ENCODE results near the gene CR1L.
"Not testable (repeated sequence)": the region's sequence is repeated elsewhere in the genome, so short reads cannot be mapped to it uniquely, and the experiment has no call there.

Gene CR1L

DNA sequence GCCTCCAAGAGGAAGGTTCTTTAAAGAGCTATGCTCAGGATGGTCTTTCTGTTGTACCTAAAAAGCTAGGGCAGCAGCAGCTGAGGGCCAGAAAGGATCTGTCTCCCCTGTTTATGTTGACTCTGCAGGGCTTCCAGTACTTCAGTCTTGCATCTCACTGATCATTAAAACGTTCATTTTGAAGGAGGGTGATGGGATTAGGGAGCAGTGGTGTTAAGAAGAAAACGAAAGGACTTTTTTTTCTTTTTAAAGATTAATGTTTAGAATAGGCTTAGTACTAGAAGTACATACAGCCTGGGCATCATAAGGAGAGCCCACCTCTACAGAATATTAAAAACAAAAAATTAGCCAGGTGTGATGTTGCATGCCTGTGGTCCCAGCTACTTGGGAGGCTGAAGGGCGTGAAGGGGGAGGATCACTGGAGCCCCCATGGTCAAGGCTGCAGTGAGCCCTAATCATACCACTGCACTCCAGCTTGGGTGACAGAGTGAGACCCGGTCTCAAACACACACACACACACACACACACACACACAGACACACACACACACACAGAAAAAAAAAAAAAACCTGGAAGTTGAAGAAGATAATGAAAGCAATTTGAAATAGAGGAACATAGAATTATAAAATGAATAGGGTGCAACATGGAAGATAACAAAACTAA, 2.9 kb downstream of the CR1L start:
- no peak overlapping the region for H3K4me3 ChIP-seq (ENCODE audit: low read length)
- H3K36me3 ChIP-seq (ENCODE audit: control insufficient read depth, insufficient read depth, low read length, severe bottlenecking): no peaks in the 10 kb centered on the region
- no peak for DNase-seq (ENCODE audit: low read depth)
- no peaks in the 10 kb centered on the region for H3K9me3 ChIP-seq (ENCODE audit: control insufficient read depth, low read length)
- no peak overlapping the region for H3K9ac ChIP-seq (ENCODE audit: low read length)
- H3K27me3 ChIP-seq (replicated peaks; ENCODE audit: control insufficient read depth, insufficient read depth, low read length): peaks cover 14% of the 10 kb centered on the region
- peaks cover 7% of the 10 kb centered on the region for H3K4me1 ChIP-seq (ENCODE audit: control insufficient read depth, insufficient read depth, low read length)

DNA sequence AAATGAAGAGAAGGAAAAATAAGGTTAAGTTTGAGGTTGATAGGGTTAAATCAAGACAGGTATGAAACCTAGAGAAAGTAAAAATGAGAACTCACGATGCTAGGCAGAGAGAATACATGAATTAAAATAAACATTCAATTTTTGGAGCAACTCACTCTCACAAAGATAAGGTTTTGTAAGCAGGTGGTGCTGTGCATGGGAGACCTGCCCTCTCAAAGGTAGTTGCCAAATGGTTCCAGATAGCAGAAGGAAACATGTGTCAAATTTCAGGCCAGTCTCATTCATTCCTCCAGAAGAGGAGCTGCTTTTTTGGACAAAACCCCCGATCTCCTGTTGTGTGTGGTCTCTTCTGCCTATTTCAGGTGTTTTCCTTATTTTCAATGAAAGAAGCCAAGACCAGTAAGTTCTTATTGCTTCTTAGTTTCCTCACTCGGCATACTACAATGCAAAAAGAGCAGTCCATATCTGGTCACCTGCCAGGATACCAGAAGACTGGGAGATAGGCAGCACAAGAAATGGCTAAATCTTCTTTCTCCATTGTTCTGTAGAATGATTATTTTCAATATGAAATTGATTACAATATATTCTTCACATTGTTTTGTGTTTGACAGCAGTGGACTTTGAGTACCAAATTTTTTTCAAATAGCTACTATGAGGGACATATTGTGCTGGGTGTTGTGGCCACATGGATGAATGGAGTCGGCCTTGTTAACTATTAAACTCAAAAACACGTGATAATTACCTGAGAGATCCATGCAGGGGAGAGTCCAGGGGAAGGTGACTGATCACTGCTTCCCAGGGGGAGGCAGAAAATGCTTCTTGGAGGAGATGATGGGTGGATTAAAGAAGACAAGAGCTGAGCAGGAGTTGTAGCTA, 3.6 kb downstream of the CR1L start:
- Histone ChIP-seq H3K9ac (ENCODE audit: low read length) (no peak overlapping the region), H3K9me3 (ENCODE audit: control insufficient read depth, low read length) (no peaks in the 10 kb centered on the region), H3K4me1 (ENCODE audit: control insufficient read depth, insufficient read depth, low read length) (peaks cover 7% of the 10 kb centered on the region), H3K36me3 (ENCODE audit: control insufficient read depth, insufficient read depth, low read length, severe bottlenecking) (no peaks in the 10 kb centered on the region), H3K27me3 (replicated peaks; ENCODE audit: control insufficient read depth, insufficient read depth, low read length) (peaks cover 14% of the 10 kb centered on the region), H3K4me3 (ENCODE audit: low read length) (no peak overlapping the region)
- no peak for DNase-seq (ENCODE audit: low read depth)

DNA sequence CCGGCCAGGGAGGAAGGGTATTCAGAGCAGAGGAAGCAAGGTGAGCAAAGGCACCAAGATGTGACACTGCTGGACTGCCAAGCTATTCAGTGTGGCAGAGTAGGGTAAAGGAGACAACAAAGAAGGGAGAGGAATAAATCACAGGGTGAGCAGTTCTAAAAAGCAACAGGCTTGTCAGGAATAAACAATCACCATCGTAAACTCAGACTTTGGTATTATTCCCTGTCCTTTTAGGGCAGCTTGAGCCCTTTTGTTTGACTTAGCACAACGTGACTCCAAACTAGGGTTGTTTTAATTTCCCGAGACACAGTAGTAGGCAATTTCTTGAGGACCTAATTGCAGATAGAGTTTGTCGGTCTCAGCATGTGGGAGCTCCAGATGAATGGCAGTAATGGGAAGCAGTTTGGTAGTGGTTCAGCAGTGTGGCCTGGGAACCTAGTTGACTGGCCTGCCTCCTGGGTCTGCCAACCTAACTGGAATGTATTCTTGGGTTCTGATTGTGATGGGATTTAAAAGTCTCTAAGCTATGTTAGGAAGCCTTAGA, 4.3 kb downstream of the CR1L start:
- Histone ChIP-seq H3K9me3 (ENCODE audit: control insufficient read depth, low read length) (no peaks in the 10 kb centered on the region), H3K4me3 (ENCODE audit: low read length) (no peak overlapping the region), H3K27me3 (replicated peaks; ENCODE audit: control insufficient read depth, insufficient read depth, low read length) (peaks cover 14% of the 10 kb centered on the region), H3K4me1 (ENCODE audit: control insufficient read depth, insufficient read depth, low read length) (peaks cover 5% of the 10 kb centered on the region), H3K36me3 (ENCODE audit: control insufficient read depth, insufficient read depth, low read length, severe bottlenecking) (no peaks in the 10 kb centered on the region), H3K9ac (ENCODE audit: low read length) (no peak overlapping the region)
- DNase-seq (ENCODE audit: low read depth): no peak

DNA sequence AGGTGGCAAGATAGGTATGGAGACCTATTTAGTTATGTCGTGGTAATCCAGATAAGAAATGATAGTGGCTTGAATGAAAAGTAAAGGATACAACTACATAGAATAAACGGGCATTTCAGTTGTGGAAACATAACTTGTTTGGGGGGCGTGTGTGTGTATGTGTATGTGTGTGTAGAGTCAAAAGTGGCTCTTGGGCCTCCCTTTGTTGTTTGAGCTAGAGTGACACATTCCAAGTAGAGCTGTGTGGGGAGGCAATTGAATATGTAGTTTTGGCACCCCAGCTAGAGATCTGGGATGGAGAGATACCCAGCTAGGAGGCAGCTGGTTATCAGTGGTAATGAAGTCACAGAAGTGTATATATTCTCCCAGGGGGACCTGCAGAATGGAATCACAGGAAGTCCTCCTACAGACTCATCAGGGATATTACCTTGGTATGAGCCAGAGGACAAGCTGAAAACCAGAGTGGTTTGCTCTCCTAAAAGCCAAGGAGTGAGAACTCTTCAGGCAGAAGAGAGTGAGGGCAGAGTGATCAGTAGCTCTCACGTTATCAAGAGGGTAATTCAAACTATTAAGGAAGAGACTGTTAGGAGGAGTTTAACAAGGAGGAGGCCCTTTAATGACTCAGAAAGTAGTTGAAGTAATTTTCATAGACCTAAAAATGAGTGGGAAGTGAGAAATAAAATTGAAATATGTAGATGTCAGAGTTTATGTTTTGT, 5.1 kb downstream of the CR1L start:
- no peaks in the 10 kb centered on the region for H3K9me3 ChIP-seq (ENCODE audit: control insufficient read depth, low read length)
- no peak overlapping the region for H3K9ac ChIP-seq (ENCODE audit: low read length)
- H3K4me1 ChIP-seq (ENCODE audit: control insufficient read depth, insufficient read depth, low read length): no peaks in the 10 kb centered on the region
- peaks cover 14% of the 10 kb centered on the region for H3K27me3 ChIP-seq (replicated peaks; ENCODE audit: control insufficient read depth, insufficient read depth, low read length)
- H3K36me3 ChIP-seq (ENCODE audit: control insufficient read depth, insufficient read depth, low read length, severe bottlenecking): no peaks in the 10 kb centered on the region
- no peak for DNase-seq (ENCODE audit: low read depth)
- H3K4me3 ChIP-seq (ENCODE audit: low read length): no peak overlapping the region

DNA sequence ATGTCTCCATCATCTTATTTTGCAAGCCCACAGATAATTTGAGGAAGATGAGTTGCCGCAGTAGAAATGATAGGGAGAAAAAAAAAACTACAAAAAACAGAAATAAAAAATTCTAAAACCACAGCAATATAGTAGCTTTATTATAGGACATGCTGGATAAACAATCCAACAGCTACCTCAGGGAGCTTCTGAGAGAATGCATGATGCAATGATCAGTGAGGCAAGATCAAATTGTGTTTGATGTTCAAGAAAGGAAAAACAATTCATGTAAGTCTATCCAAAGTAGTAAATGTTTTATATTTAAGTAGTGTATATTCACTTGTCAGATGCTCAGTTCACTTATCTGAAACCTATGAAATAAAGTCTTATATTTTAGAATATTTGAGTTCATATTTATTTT, 6.7 kb downstream of the CR1L start:
- Histone ChIP-seq H3K36me3 (ENCODE audit: control insufficient read depth, insufficient read depth, low read length, severe bottlenecking) (no peaks in the 10 kb centered on the region), H3K9me3 (ENCODE audit: control insufficient read depth, low read length) (no peaks in the 10 kb centered on the region), H3K9ac (ENCODE audit: low read length) (no peak overlapping the region), H3K27me3 (replicated peaks; ENCODE audit: control insufficient read depth, insufficient read depth, low read length) (peaks cover 14% of the 10 kb centered on the region), H3K4me3 (ENCODE audit: low read length) (no peak overlapping the region), H3K4me1 (ENCODE audit: control insufficient read depth, insufficient read depth, low read length) (no peaks in the 10 kb centered on the region)
- DNase-seq (ENCODE audit: low read depth): peak; percentile 30

DNA sequence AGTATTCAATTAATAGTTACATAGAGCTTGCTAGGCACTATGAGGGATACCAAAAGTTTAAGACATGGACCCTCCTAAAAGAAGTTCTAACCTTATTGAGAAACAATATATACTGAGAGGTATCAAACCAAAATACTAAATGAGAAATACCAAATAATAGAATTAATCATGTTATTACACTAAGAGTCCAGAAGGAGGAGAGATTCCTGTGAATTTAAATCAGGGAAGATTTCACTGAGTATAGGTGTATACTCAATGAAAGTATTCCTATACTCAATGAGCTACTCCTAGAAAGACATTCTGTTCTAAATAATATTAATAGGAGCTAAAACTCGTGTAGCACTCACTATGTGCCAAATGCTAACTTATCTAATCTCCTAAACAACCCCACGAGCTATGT, 9.4 kb downstream of the CR1L start:
- H3K4me1 ChIP-seq (ENCODE audit: control insufficient read depth, insufficient read depth, low read length): no peaks in the 10 kb centered on the region
- no peaks in the 10 kb centered on the region for H3K36me3 ChIP-seq (ENCODE audit: control insufficient read depth, insufficient read depth, low read length, severe bottlenecking)
- no peak overlapping the region for H3K9ac ChIP-seq (ENCODE audit: low read length)
- H3K9me3 ChIP-seq (ENCODE audit: control insufficient read depth, low read length): no peaks in the 10 kb centered on the region
- peaks cover 9% of the 10 kb centered on the region for H3K27me3 ChIP-seq (replicated peaks; ENCODE audit: control insufficient read depth, insufficient read depth, low read length)
- peak; percentile 14 for DNase-seq (ENCODE audit: low read depth)
- no peak overlapping the region for H3K4me3 ChIP-seq (ENCODE audit: low read length)

DNA sequence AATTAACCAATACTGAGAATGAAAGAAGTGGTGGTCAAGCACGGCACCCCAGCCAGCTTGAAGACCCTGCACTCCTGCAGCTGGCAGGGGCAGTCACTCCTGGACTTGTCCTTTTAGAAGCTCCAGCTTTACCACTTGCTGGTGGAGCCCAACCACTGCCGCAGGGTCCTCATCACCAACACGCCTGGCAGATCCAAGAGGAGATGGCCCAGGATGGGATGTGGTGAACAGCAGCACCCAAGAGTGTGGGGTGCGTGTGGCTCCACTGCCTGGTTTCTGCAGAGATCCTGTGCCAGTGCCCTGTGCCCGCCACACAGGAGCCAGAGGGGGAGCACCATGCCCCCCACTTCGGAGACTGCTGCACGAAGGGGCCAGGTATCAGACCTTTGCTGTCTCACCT, 13.5 kb downstream of the CR1L start:
- no peaks in the 10 kb centered on the region for H3K9me3 ChIP-seq (ENCODE audit: control insufficient read depth, low read length)
- H3K36me3 ChIP-seq (ENCODE audit: control insufficient read depth, insufficient read depth, low read length, severe bottlenecking): no peaks in the 10 kb centered on the region
- H3K27me3 ChIP-seq (replicated peaks; ENCODE audit: control insufficient read depth, insufficient read depth, low read length): peaks cover 8% of the 10 kb centered on the region
- no peak for DNase-seq (ENCODE audit: low read depth)
- no peak overlapping the region for H3K9ac ChIP-seq (ENCODE audit: low read length)
- H3K4me1 ChIP-seq (ENCODE audit: control insufficient read depth, insufficient read depth, low read length): no peaks in the 10 kb centered on the region
- no peak overlapping the region for H3K4me3 ChIP-seq (ENCODE audit: low read length)

DNA sequence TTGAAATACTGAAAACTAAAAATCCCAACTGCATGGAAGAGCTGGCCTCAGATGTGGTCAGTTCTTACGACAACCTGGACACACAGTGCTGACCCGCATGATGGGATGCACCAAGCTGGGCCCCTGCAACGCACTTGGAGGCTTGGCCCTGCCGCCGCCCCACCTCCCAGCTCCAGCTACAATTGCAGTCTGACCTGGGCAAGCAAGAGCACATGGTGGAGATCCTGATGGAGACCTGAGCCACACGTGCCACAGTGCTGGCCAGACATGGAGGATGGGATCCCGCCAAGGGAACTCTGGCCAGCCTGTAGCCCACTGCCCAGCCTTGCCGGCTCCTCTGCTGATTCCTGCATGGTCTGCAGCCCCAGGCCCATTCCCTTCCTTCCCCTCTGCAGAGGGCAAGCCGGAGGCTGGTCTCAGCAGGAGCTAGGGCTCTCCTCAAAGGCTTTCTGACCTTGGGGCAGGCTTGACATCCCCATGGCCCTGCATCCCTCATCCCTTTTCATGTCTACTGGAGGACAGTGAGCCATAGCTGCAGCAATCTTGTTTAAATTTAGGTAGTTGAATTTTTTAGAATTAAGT, 14.1 kb downstream of the CR1L start:
- Histone ChIP-seq H3K9ac (ENCODE audit: low read length) (no peak overlapping the region), H3K27me3 (replicated peaks; ENCODE audit: control insufficient read depth, insufficient read depth, low read length) (peaks cover 11% of the 10 kb centered on the region), H3K4me1 (ENCODE audit: control insufficient read depth, insufficient read depth, low read length) (no peaks in the 10 kb centered on the region), H3K9me3 (ENCODE audit: control insufficient read depth, low read length) (no peaks in the 10 kb centered on the region), H3K36me3 (ENCODE audit: control insufficient read depth, insufficient read depth, low read length, severe bottlenecking) (no peaks in the 10 kb centered on the region), H3K4me3 (ENCODE audit: low read length) (no peak overlapping the region)
- no peak for DNase-seq (ENCODE audit: low read depth)

DNA sequence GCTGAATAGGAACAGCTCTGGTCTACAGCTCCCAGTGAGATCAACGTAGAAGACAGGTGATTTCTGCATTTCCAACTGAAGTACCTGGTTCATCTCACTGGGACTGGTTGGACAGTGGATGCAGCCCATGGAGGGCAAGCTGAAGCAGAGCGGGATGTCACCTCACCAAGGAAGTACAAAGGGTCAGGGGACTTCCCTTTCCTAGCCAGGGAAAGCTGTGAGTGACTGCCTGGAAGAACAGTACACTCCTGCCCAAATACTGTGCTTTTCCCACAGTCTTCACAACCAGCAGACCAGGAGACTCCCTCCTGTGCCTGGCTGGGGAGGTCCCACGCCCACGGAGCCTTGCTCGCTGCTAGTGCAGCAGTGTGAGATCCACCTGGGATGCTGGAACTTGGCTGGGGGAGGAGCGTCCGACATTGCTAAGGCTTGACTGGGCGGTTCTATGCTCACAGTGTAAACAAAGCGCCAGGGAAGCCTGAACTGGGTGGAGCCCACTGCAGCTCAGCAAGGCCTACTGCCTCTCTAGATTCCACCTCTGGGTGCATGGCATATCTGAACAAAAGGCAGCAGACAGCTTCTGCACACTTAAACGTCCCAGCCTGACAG, 14.7 kb downstream of the CR1L start:
- Histone ChIP-seq H3K27me3 (replicated peaks; ENCODE audit: control insufficient read depth, insufficient read depth, low read length) (peaks cover 15% of the 10 kb centered on the region), H3K4me3 (ENCODE audit: low read length) (no peak overlapping the region), H3K9me3 (ENCODE audit: control insufficient read depth, low read length) (no peaks in the 10 kb centered on the region), H3K36me3 (ENCODE audit: control insufficient read depth, insufficient read depth, low read length, severe bottlenecking) (no peaks in the 10 kb centered on the region), H3K9ac (ENCODE audit: low read length) (no peak overlapping the region), H3K4me1 (ENCODE audit: control insufficient read depth, insufficient read depth, low read length) (no peaks in the 10 kb centered on the region)
- no peak for DNase-seq (ENCODE audit: low read depth)

DNA sequence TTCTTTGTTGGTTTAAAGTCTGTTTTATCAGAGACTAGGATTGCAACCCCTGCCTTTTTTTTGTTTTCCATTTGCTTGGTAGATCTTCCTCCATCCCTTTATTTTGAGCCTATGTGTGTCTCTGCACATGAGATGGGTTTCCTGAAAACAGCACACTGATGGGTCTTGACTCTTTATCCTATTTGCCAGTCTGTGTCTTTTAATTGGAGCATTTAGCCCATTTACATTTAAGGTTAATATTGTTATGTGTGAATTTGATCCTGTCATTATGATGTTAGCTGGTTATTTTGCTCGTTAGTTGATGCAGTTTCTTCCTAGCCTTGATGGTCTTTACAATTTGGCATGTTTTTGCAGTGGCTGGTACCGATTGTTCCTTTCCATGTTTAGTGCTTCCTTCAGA, 16.5 kb downstream of the CR1L start:
- DNase-seq (ENCODE audit: low read depth); H3K9me3 ChIP-seq (ENCODE audit: control insufficient read depth, low read length); H3K4me3 ChIP-seq (ENCODE audit: low read length); H3K9ac ChIP-seq (ENCODE audit: low read length); H3K4me1 ChIP-seq (ENCODE audit: control insufficient read depth, insufficient read depth, low read length); H3K36me3 ChIP-seq (ENCODE audit: control insufficient read depth, insufficient read depth, low read length, severe bottlenecking): not testable (repeated sequence)
- peaks cover 21% of the 10 kb centered on the region for H3K27me3 ChIP-seq (replicated peaks; ENCODE audit: control insufficient read depth, insufficient read depth, low read length)

Measured in adipocyte (in vitro differentiated cells).